ENCODE data around the gene MARF1.
"Not testable (repeated sequence)": the region's sequence is repeated elsewhere in the genome, so short reads cannot be mapped to it uniquely, and the experiment has no call there.

MARF1 gene

GRCh38 chr16:15643048-15643945 lies at the start of gene MARF1:
Gene MARF1 (minus strand): TSS chr16:15643154. CDS start chr16:15639233, 3,921 bp downstream.
- peak; percentile 66 for DNase-seq

- not testable (repeated sequence) for DNase-seq
Measured at GRCh38 chr16:15692508-15692907, 49.6 kb upstream of the MARF1 start.

- DNase-seq = no peak
Measured at GRCh38 chr16:15691046-15691445, 48.1 kb upstream of the MARF1 start.

- no peak for DNase-seq
Measured at GRCh38 chr16:15690296-15690695, 47.3 kb upstream of the MARF1 start.

- no peak for DNase-seq
Measured at GRCh38 chr16:15689290-15689689, 46.3 kb upstream of the MARF1 start.

GRCh38 chr16:15686287-15686686 lies 43.3 kb upstream of the MARF1 start:
- DNase-seq = no peak

- DNase-seq = no peak
Measured at GRCh38 chr16:15682105-15682570, 39.2 kb upstream of the MARF1 start.

GRCh38 chr16:15677447-15677846 lies 34.5 kb upstream of the MARF1 start:
- DNase-seq = no peak

- no peak for DNase-seq
Measured at GRCh38 chr16:15676506-15676905, 33.6 kb upstream of the MARF1 start.

GRCh38 chr16:15674571-15674970 lies 31.6 kb upstream of the MARF1 start:
- no peak for DNase-seq

- no peak for DNase-seq
Measured at GRCh38 chr16:15672514-15673167, 29.7 kb upstream of the MARF1 start.

- DNase-seq = not testable (repeated sequence)
Measured at GRCh38 chr16:15672127-15672513, 29.2 kb upstream of the MARF1 start.

GRCh38 chr16:15671530-15672117 lies 28.7 kb upstream of the MARF1 start:
- no peak for DNase-seq

GRCh38 chr16:15667091-15667742 lies 24.3 kb upstream of the MARF1 start:
- no peak for DNase-seq

GRCh38 chr16:15665107-15665506 lies 22.2 kb upstream of the MARF1 start:
- no peak for DNase-seq

- DNase-seq = no peak
Measured at GRCh38 chr16:15660203-15660601, 17.2 kb upstream of the MARF1 start.

GRCh38 chr16:15658556-15658955 lies 15.6 kb upstream of the MARF1 start:
- DNase-seq = no peak

GRCh38 chr16:15658149-15658548 lies 15.2 kb upstream of the MARF1 start:
- DNase-seq = no peak

- not testable (repeated sequence) for DNase-seq
Measured at GRCh38 chr16:15655561-15655960, 12.6 kb upstream of the MARF1 start.

- no peak for DNase-seq
Measured at GRCh38 chr16:15654591-15654990, 11.6 kb upstream of the MARF1 start.

- no peak for DNase-seq
Measured at GRCh38 chr16:15653227-15653626, 10.3 kb upstream of the MARF1 start.

- no peak for DNase-seq
Measured at GRCh38 chr16:15652293-15653001, 9.5 kb upstream of the MARF1 start.

All from NCI-H1048 (cell line).